ENCODE data around the gene PCDH9.

GRCh38 chr13:67235265-67235664 is 5.1 kb upstream of the PCDH9 start:
- no peak for TF ChIP-seq CTCF (conservative IDR thresholded peaks at IDR 0.05; ENCODE audit: low read length)
- TF ChIP-seq EZH2phosphoT487 (IDR thresholded peaks at IDR 0.05; ENCODE audit: borderline replicate concordance) = no peak

All from Loucy (cell line).